ENCODE measurements around the gene ANTXR1.

- TF ChIP-seq, protein P1, sequence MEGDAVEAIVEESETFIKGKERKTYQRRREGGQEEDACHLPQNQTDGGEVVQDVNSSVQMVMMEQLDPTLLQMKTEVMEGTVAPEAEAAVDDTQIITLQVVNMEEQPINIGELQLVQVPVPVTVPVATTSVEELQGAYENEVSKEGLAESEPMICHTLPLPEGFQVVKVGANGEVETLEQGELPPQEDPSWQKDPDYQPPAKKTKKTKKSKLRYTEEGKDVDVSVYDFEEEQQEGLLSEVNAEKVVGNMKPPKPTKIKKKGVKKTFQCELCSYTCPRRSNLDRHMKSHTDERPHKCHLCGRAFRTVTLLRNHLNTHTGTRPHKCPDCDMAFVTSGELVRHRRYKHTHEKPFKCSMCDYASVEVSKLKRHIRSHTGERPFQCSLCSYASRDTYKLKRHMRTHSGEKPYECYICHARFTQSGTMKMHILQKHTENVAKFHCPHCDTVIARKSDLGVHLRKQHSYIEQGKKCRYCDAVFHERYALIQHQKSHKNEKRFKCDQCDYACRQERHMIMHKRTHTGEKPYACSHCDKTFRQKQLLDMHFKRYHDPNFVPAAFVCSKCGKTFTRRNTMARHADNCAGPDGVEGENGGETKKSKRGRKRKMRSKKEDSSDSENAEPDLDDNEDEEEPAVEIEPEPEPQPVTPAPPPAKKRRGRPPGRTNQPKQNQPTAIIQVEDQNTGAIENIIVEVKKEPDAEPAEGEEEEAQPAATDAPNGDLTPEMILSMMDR (conservative IDR thresholded peaks at IDR 0.05) = no peak
- TF ChIP-seq EZH2 (IDR thresholded peaks at IDR 0.05; ENCODE audit: low read depth) = no peak
These were observed 33.3 kb downstream of the ANTXR1 start for GRCh38 chr2:69046221-69046662.
